GDM1 (cell line): Measurements from ENCODE around the gene NECAB3.
A peak's percentile ranks its signal among the peaks of the same experiment; 100 is the strongest.

ENCODE experiments used
- DNase-seq: peaks from one replicate; lab custom pipeline; 2025; lab: John Stamatoyannopoulos, UW

NECAB3 gene

DNA sequence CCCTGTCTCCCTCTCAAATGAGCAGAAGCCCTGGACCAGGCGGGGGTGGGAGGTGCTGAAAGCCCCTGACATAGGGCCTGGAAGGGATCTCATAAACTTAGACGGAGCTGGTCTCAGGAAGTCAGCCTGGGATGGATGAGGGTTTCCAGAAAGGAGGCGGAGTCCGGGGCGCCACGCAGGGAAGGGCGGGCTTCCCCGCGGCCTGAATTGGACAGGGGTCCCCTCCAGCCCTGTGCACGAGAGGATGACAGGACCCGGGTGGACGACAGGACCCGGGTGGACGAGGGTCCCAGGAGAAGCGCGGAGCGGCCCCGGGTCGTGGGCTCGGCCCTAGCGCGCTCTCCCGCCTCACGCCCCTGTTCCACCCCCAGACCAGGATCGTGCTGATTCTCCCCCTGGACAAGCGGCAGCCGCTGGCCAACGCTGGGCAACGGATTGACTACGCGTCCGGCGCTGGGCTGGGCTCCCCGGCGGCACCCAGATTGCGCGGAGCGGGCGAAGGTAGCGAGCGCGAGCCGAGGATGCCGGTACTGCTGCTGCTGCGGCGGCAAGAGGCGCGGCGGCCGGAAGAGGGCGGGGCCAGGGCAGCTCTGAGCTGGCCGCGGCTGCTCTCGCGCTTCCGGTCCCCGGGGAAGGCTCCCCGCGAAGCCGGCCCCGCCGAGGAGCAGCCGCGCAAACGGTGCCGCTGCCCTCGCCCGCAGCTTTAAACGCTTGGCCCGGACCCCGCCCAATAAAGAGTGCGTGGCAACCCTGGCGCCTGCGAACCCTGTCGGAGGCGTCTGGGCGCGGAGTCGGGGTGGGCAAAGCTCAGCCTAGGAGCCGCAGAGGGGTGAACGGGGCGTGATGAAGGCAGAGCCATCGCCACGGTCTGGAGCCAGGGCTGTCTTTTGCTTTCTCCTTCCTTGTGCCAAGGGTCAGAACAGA is 10.8 kb downstream of the NECAB3 start:
- DNase-seq, result peak; percentile 54

DNA sequence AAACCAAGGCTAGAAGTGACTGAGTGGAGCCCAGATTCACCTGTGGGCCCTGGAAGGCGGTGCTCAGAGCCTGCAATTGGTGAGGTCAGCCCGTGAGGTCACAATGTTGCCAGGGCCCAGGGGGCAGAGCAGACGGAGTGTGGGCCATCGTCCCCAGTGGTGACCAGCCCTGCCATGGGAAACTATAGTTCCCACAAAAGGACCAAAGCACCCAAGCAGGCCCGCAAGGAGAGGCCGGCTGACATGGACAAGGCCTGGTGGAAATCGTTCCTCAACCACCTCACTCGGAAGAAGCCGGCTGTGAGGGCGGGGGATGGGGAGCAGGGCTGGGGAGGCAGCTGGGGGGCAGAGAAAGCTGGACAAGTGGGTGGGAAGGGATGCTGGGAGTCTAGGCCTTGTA is 12.1 kb downstream of the NECAB3 start, which contains the start of gene C20orf144:
C20orf144 (plus strand) TSS at position 156 of the 400 bp plus-strand sequence; CDS start at position 175, 19 bp downstream.
- DNase-seq, result no peak

DNA sequence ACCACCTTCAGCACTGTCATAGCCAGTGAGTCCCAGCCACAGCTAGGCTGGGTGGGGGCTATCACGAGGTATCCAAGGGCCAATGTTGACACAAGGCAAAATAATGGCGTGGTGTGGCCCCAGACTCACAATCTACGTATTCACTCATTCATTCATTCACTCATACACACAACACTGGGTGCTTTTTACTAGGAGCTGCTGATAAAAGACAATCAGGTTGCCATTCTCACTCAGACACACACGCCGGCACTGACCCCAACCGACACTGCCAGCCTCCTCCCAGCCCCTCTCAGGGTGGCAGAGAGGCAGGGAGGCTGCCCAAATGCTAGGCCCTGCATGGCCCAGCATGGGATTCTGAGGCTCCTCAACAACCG is 13.6 kb downstream of the NECAB3 start:
- DNase-seq, result no peak

DNA sequence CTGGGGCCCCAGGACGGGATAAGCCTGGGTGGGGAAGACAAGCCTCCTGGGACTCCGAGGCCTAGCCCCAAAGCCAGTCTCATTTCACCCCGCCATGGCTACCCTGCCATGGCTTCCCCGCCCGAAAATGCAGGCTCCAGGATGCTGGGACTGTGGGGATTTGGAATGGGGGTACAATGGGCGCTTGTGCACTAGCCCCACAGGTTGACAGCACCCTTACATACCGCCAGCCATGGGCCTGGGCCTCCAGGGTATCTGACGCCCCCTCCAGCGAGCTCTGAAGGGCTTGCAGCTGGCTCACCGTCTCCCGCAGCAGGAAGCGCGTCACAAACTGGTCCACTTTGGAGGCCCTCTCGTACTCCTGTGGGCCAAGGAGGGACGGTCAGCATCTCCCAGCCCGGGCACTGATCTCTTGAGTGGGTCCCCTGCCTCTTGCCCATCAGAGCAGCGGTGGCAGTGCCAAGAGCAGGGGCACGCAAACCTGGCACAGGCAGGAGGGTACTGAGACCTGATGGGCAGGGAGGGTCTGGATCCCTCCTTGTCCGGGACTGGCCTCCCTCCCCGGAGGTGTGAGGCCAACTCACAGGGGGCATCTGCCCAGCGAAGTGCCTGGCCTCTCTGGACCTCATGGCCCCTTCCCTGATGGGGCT is 14.1 kb downstream of the NECAB3 start:
- DNase-seq, result no peak

DNA sequence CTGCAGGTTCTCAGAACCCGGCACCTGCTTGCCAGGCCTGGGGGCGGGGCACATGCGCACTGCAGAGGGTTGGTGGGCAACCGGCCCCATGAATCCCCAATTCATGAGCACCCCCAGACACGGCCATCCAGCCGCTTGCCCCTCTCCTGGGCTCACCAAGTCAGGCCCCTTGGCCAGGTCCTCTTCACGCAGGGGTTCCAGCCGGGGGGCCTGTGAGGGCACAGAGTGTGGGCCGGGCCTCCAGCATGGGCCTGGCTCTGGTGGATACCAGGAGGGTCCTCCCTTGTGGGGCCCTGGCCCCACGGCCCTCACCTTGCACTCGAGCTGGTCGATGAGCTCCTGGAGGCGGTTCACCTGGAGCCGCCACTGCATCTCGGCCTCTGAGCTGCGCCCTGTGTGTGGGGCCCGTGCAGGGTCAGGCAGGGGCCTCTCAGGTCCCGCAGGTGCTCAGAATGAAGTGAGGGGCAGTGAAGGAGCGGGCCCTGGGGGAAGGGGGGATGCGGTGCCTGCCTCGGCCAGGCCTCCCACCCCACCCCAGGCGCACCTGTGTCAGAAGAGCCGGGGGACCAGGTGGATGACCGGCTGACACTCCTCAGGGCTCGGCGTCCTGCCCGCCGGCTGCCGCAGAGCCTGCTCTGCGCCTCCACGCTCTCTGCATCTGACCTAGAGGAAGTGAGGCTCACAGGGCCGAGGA is 14.7 kb downstream of the NECAB3 start:
- DNase-seq, result no peak

DNA sequence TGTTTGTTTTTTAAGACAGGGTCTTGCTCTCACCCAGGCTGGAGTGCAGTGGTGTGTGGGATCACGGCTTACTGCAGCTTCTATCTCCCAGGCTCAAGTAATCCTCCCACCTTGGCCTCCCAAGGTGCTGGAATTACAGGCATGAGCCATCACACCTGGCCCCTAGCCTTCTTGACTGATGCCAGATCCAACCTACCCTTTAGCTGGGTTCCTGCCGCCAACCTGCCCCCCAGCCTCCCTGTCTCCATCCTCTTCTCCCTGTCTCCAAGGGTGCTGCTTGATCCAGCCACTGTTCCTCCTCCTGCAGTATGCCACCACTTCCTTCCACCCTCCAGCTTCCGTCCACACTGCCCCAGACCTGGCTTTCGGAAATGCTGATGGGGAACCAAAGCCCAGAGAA is 15.3 kb downstream of the NECAB3 start:
- DNase-seq, result no peak

DNA sequence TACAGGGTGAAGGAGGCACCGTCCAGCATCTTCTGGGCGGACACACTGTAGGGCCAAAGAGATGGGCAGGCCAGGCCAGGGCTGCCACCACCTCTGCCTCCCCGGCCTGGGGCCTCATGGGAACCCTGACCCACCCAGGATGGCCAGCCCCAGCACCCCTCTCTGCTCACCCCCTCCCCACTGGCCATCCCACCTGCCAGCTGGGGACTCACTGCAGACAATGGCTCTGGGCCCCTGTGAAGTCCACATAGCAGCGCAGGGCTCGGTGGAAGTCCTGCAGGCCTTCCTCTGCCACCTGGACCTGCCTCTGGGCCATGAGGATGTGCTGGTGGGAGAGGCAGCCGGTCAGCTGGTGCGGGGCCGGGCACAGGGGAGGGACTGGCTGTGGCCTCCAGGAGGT is 15.7 kb downstream of the NECAB3 start:
- no peak for DNase-seq

DNA sequence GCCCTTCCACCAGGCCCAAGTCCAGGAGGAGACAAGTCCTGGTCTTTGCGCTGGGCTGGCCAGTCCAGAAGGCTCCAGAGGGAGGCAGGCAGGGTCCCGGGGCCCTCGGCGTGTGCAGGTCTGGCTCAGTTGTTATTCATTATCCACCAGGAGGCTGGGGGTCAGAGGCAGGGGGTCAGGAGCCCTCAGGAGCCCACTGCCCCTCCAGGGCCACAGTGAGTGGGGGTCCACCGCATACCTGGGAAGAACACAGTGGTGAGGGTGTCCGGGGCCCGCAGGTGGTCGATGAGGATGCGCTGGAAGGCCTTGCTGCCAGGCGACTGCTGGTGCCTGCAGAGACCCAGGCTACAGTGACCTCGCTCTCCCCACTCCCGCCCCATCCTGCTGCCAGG is 16.5 kb downstream of the NECAB3 start:
- DNase-seq, result no peak

DNA sequence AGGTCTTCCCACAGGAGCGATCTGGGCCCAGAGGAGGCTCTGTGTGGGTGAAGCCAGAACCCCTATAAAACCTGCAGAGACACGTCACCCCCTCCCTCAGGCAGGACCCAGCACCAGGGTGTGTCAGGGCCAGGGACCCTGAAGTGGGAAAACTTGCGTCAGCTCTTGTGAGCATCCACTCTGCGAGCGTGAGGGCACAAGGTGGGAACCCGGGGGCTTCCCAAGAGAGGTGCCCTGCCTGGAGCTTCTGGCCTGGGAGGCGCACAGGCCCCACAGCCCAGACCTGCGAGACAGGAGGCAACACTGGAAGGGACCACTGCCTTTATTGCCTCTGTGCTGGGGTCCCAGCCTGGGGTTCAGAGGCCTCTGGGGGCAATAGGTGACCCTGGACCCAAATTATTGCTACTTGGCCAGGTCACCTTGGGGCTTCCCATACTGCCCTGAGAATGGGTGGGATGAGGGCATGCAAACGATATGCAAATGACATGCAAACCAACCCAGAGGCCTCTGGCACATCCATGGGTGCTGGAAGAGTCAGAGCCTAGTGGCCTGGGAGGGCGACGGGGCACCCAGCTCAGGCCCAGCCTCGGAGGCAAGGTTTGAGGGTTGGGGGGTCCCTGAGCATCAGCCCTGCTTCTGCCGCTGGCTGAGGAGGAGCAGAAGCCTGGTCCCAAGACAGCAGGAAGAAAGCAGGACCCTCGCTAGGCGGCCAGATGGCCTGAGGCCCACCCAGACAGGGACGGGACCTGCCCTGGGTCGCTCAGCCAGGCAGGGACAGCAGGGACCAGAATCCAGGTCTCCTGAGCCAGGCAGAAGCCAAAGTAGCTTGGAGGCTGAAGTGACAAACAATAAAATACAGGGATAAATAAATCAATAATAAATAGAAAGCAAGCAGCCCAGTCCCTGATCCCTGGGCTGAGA is 17.2 kb downstream of the NECAB3 start:
- no peak for DNase-seq

DNA sequence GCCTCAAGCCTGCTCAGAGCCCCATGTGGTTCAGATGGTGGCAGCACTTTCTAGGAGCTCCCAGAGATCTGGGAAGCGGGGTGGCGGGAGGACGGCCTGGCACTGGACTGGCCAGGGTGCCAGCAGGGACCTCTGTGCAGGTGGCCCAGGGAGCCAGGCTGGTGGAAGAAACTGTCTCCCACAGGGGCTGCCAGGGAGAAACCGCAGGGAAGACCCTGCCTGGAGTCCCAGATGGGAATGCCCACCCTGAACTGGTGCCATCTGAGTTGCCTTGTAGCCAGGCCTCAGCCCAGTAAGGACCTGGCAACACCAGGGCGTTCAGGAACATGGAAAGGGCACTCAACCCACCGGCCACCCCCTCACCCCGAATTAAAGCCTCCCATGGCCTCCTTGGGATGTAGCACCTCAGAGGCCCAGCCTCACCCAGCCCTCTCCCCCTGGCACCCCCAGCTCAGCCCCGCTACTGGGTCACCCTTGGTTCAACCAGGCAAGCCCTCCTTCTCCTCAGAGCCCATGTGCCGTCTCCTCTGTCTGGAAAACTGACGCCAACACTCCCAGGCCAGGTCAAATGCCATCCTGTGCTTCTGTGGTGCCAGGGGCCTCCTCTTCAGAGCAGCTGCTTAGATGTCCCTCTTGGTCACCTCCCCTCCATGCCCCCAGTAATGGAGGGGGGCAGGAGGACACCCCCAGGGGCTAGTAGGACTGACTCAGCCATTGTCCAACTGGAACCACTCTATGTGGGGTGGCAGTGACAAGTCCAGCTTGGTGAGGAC is 18.0 kb downstream of the NECAB3 start:
- DNase-seq, result no peak

DNA sequence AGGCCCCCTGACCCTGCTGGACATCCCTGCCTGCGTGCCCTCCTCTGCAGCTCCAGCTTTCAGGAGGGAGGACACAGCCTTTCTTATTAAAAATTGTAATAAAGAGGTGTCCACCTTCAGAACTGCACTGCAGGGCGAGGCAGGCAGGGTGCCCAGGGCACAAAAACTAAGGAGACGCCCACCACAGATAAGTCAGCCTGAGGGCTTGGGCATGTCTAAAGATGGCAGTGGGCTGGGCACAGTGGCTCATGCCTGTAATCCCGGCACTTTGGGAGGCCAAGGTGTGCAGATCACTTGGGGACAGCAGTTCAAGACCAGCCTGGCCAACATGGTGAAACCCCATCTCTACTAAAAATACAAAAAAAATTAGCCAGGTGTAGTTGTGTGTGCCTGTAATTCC is 19.1 kb downstream of the NECAB3 start:
- DNase-seq, result no peak

DNA sequence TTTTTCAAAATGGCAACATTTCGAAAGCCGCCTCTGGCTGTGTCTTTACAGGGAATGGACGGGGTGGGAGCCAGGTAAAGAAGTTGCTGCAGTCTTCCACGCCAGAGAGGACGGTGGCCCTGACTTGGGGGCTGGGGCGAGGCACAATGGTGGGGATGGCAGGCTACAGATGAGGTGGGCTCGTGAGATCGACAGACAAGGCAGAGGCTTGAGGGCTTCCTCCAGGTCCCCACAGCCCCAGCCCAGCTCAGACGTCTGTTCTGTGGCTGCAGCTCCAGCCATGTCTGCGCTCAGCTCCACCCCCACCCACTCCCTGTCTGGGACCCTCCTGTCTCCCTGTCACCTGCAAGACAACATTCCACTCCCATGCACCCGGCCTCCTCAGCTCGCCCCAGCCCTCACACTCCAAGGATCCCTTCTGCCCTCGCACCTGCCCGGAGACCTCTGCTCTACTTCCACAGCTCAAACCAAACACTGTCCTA is 19.5 kb downstream of the NECAB3 start:
- no peak for DNase-seq

DNA sequence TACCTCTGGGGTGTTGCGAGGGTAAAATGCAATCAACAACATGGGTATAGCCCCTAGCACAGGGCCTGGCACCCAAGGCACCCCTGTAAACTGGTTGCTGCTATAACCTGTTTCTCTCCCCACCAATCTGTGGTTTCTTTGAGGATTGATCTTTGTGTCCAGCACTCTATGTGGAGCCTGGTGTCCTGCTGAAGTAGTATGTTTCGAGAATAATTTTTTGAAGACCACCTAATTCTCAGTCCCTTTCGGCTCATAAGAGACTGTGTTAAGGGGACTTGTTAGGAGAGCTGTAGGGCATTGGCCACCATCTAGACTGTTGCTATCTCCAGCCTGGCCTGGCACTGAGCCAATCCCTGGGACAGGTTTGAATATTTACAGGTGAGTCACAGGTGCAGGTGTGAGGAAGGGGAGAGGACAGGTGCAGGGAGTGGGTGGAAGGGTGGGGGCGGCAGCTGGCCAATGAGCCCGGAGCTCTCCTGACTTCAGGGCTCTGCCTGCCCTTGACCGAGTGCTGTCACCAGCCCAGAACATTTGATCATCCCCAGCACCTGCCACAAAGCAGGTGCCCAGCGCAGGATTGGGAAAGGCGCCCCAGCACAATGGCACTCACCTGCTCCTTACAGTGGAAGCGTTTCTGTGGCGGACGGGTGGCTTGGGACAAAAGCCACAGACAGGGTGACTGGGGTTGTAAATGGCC is 20.2 kb downstream of the NECAB3 start:
- no peak for DNase-seq

DNA sequence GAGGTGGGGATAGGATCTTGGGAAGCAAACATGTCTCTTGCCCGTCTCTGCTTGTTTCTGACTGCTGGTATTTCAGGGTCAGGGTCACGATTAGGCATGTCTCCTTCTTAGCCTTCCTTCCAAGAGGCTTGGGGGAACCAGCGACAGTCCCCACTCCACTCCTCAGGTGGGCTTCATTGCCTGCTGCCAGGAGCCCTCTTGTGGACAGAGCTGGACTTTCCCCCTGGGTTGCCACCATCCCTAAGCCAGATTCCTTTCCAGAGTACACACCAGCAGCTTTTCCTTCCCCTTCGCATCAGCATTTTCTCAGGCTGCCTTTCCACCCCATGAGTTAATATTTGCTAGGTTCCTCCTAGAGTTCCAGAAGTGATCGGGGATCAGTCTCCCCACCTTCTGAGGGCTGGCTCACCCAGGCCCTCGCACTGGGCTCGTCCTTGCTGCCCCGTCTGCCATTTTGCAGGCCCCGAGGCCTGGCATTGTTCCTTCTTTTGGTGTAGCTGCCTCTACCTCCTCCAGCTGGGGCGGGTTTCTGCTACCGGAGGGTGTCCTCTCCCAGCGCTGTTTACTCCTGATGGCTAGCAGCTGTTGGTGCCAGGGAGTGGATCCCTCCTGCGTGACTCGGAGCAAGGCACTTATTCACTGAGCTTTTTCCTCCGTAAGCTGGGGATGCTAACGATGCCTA is 20.9 kb downstream of the NECAB3 start:
- DNase-seq, result peak; percentile 42

DNA sequence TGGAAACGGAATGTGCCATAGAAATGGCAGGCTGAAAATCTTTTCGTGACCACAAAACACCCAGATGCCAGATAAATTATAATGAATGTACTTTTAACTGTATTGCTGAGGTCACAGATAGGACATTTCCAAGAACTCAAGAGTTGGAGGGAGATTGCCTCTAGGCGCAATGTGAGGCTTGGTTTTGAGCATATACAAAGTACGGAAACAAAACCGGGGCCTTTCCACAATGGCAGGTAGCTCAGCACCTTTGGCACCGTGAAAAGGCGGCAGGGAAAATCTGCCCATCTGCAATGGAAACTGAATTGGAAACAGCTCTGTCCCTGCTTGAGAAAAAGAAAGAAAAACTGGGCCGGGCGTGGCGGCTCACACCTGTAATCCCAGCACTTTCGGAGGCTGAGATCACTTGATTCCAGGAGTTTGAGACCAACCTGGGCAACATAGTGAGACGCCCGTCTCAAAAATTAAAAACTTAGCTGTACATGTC is 22.6 kb downstream of the NECAB3 start:
- no peak for DNase-seq

DNA sequence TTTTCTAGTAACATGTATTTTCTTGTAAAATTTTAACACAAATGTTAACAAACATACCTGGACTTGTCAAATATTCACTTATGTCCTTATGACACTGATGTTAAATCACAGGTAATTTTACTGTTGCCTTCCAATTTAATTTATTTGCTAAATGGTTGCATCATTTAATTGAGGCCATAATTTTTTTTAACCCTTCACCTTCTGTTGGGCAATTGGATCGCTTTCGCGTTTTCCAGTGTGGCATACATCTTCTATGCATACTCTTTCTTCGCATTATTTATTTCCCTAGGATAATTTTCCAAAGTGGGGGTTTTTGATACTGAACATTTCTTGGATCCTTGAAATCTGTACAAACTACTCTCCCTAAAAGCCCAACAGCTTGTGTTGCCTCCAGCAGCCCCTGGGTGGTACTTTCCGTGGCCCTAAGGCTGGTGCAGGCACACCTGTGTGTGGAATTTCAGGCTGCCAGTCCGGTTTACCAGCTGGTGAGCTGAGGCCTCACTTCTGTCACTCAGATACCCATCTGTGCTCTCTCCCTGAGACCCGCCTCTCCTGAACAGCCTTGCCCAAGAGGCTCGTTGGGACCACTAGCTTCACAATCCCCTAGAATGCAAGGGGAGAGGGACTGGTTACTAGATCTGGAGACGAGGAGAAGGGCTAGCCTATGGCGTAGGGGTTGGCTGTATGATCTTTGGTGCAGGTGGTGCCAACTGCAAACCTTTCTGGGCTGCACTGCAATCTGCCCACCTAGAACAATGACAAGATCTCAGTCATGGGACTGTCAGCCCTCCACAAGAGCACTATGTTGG is 23.3 kb downstream of the NECAB3 start:
- no peak for DNase-seq

DNA sequence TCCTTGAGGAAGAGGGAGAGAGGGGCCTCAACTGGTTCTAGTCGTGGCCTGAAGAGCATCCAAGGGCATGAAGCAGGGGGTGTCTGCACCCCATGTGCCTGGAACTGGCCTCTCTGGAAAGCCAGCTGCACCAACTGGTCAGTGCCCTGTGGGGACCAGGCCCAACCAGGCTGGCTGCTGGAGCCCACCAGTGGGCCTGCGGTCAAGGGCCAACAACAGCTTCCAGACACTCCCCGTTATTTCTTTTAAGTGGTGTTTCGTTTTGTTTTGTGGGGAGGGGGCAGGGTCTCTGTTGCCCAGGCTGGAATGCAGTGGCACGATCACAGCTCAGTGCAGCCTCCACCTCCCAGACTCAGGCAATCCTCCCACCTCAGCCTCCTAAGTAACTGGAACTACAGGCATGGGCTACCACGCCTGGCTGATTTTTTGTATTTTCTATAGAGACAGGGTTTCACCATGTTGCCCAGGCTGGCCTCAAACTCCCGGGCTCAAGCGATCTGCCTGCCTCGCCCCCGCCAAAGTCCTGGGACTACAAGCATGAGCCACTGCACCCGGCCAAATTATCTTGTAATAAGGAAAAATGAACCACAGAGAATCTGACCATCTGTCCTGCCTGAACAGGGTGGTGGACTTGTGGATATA is 24.0 kb downstream of the NECAB3 start:
- no peak for DNase-seq

DNA sequence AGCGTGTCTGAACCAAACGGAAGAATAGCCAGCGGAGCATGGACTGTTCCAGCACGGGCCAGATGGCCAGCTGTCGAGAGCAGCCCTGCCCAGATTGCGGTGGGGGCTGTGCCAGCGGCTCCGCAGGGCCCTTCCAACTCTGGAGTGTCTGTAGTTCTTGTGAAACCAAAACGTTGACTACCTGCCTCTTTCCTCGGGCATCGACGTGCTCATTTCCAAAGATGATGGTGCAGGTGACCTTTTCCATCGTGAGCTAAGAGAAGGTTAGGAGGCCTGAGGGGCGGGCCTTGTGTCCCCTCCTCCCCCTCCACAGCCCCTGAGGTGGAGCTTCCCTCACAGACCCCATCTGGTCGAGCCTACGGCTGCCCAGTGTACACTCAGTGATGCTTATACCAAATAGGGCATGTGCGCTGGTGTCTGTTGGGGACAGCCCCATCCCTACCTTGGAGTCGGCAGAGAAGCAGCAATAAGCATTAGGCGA is 25.0 kb downstream of the NECAB3 start:
- no peak for DNase-seq
